AG04450 (cell line): ENCODE measurements around the gene CAMK2D. TPM values are rescaled to one million over a fixed set of nuclear protein-coding genes. Genes with fewer than 3 reads are reported as not detected.

ENCODE experiments used
- CTCF ChIA-PET: fragments of 300-600, 350-600 bp; formaldehyde crosslinking; extraction: SDS; loops from one replicate; lab custom pipeline; 2022; ENCODE audit warnings: antibody characterized with exemption, inconsistent platforms; lab: Charles Lee
- POLR2A ChIA-PET: fragments of 350-600 bp; formaldehyde crosslinking; extraction: SDS; loops from one replicate; lab custom pipeline; 2021; ENCODE audit warnings: antibody characterized with exemption, inconsistent platforms; lab: Yijun Ruan, JAX
- DNase-seq: peaks from one replicate; pipeline ENCODE4 v3.0.0-alpha.2; 2011; ENCODE audit warnings: low read depth, low spot score
- H3K27ac ChIP-seq: one replicate; pipeline ENCODE4 v1.5.1; 2012; ENCODE audit warnings: low read depth, low read length, control low read depth
- H3K27me3 ChIP-seq: one replicate; pipeline ENCODE4 v1.6.0; 2012; ENCODE audit warnings: low read length; ENCODE audit not compliant: control insufficient read depth, insufficient read depth
- H3K4me3 ChIP-seq: 2 replicates; pipeline ENCODE4 v1.5.1; 2011; ENCODE audit warnings: mild to moderate bottlenecking, low read depth, low read length, control low read depth
- H3K9me3 ChIP-seq: 2 replicates; pipeline ENCODE4 v1.5.1; 2012; ENCODE audit warnings: low read length; ENCODE audit not compliant: control insufficient read depth, insufficient read depth
- CTCF ChIP-seq: IDR thresholded peaks from 2 replicates; pipeline ENCODE4 v1.5.1; 2011; ENCODE audit warnings: low read depth, low read length, control low read depth, inconsistent platforms
- polyA plus RNA-seq: library from polyadenylated mRNA; depleted of rRNA; stranded (reverse); fragments of >200 nt; gene quantifications from 2 replicates; pipeline ENCODE4 v1.2.3, GENCODE V29; 2011

The CAMK2D gene
- polyA plus RNA-seq, 1 experiment, result 105 TPM

DNA sequence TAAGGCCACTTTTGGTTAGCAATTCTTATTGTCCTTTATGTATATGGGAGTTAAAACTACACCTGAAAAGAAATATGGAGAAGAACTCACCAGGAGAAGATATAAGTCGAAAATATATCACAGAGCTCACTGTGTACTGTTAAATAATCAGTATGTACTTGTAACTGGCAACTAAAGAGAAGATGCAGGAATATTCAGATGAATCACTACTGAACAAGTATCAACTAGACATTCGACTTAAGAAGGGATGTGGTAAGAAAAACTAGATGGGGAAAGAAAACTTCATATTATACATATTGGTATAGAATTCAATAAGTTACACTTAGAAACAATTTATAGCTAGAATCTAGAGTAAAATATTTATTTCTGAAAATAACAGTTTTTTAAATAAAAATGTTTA is 230.0 kb downstream of the CAMK2D start:
- H3K4me3 ChIP-seq, result no peak overlapping the region
- no peak overlapping the region for H3K27ac ChIP-seq
- H3K9me3 ChIP-seq, result no peaks in the 10 kb centered on the region
- ChIA-PET POLR2A (no interaction called here), CTCF (interaction anchor here (0.6 kb wide), 1 partner anchor 16 kb away, joined by 4 read pairs; no protein-coding TSS in a partner anchor)
- no peaks in the 10 kb centered on the region for H3K27me3 ChIP-seq
- no peak for TF ChIP-seq CTCF
- DNase-seq, result no peak

DNA sequence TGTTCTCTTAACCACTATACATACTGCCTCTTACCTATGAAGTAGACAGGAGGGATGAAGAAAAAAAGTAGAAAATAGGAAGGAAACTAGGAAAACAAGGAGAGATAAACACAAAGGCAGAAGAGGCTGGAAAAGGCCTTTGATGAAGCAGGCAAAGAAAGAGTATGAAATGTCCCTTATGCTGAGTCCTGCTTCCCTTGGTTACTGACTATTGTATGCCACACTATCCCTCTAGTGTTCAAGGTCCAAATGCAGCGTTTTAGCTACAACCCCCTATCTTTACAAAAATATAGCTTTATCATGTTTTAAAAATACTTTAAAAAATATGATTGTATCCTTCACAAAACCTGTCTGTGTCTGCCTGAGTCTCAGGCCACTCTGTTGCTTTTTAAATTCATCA is 233.1 kb downstream of the CAMK2D start:
- CTCF ChIA-PET, result interaction anchor here (1.6 kb wide), 1 partner anchor 19 kb away, joined by 6 read pairs; no protein-coding TSS in a partner anchor
- Histone ChIP-seq H3K27ac (no peak overlapping the region), H3K9me3 (no peaks in the 10 kb centered on the region), H3K4me3 (no peak overlapping the region), H3K27me3 (no peaks in the 10 kb centered on the region)
- POLR2A ChIA-PET, result no interaction called here
- no peak for TF ChIP-seq CTCF
- no peak for DNase-seq

- ChIA-PET CTCF (interaction anchor here (1.0 kb wide), 1 partner anchor 22 kb away, joined by 3 read pairs; no protein-coding TSS in a partner anchor), POLR2A (no interaction called here)
- Histone ChIP-seq H3K27ac (no peak overlapping the region), H3K4me3 (no peak overlapping the region), H3K9me3 (no peaks in the 10 kb centered on the region), H3K27me3 (no peaks in the 10 kb centered on the region)
- no peak for DNase-seq
- TF ChIP-seq CTCF, result no peak
These were observed 236.0 kb downstream of the CAMK2D start for GRCh38 chr4:113525521-113525920.

GRCh38 chr4:113524505-113525186 is 236.9 kb downstream of the CAMK2D start:
- no peak overlapping the region for H3K4me3 ChIP-seq
- no peak for DNase-seq
- no peak overlapping the region for H3K27ac ChIP-seq
- ChIA-PET POLR2A (no interaction called here), CTCF (no interaction called here)
- no peaks in the 10 kb centered on the region for H3K27me3 ChIP-seq
- no peaks in the 10 kb centered on the region for H3K9me3 ChIP-seq
- TF ChIP-seq CTCF, result no peak

DNA sequence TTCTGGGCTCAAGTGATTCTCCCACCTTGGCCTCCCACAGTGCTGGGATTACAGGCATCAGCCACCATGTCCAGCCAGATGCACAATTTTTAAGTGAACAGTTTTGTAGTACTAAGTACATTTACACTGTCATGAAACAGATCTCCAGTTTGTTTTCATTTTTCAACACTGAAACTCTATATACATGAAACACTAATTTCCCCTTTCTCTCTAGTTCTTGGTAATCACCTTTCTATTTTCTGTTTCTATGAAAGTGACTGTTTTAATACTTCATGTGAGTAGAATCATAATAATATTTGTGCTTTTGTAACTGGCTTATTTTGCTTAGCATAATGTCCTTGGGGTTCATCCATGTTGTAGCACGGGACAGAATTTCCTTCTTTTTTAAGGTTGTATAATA is 237.4 kb downstream of the CAMK2D start:
- ChIA-PET POLR2A (no interaction called here), CTCF (no interaction called here)
- Histone ChIP-seq H3K9me3 (no peaks in the 10 kb centered on the region), H3K4me3 (no peak overlapping the region), H3K27me3 (no peaks in the 10 kb centered on the region), H3K27ac (no peak overlapping the region)
- TF ChIP-seq CTCF, result no peak
- DNase-seq, result no peak
